H9 (cell line): ENCODE data around the gene TGFA. TPM values are rescaled to one million over a fixed set of nuclear protein-coding genes. Genes with fewer than 3 reads are reported as not detected.

Experiments
- DNase-seq: peaks from one replicate; pipeline ENCODE4 v3.0.0-alpha.2; 2017
- H2AFZ ChIP-seq: one replicate; pipeline ENCODE4 v1.6.1; 2013; ENCODE audit warnings: mild to moderate bottlenecking, low read length, control low read depth, moderate library complexity
- H2AK5ac ChIP-seq: 2 replicates; pipeline ENCODE4 v1.6.1; 2013; ENCODE audit warnings: low read length, control low read depth, mixed read lengths; ENCODE audit not compliant: insufficient read length
- H2BK120ac ChIP-seq: one replicate; pipeline ENCODE4 v1.6.1; 2013; ENCODE audit warnings: low read depth, mild to moderate bottlenecking, low read length, control low read depth, inconsistent platforms; ENCODE audit not compliant: poor library complexity, severe bottlenecking
- H2BK12ac ChIP-seq: 2 replicates; pipeline ENCODE4 v1.6.1; 2013; ENCODE audit warnings: low read length, control low read depth, mixed read lengths, low read depth; ENCODE audit not compliant: insufficient read length
- H2BK15ac ChIP-seq: 2 replicates; pipeline ENCODE4 v1.6.1; 2013; ENCODE audit warnings: low read depth, low read length, control low read depth
- H2BK20ac ChIP-seq: one replicate; pipeline ENCODE4 v1.6.1; 2013; ENCODE audit warnings: low read depth, mild to moderate bottlenecking, low read length, control low read depth, inconsistent platforms; ENCODE audit not compliant: poor library complexity, severe bottlenecking
- H2BK5ac ChIP-seq: 2 replicates; pipeline ENCODE4 v1.6.1; 2013; ENCODE audit warnings: low read length, control low read depth, mixed read lengths; ENCODE audit not compliant: insufficient read length
- H3K14ac ChIP-seq: 2 replicates; pipeline ENCODE4 v1.6.1; 2013; ENCODE audit warnings: low read length, control low read depth; ENCODE audit not compliant: insufficient read depth
- H3K18ac ChIP-seq: 2 replicates; pipeline ENCODE4 v1.6.1; 2013; ENCODE audit warnings: low read depth, mild to moderate bottlenecking, mixed read lengths, low read length, control low read depth; ENCODE audit not compliant: insufficient read length
- H3K23ac ChIP-seq: 2 replicates; pipeline ENCODE4 v1.6.1; 2013; ENCODE audit warnings: low read length, control low read depth, mixed read lengths, low read depth; ENCODE audit not compliant: insufficient read length
- H3K23me2 ChIP-seq: 2 replicates; pipeline ENCODE4 v1.6.1; 2013; ENCODE audit warnings: low read depth, mild to moderate bottlenecking, mixed read lengths, low read length, control low read depth; ENCODE audit not compliant: insufficient read length, poor library complexity, severe bottlenecking
- H3K27ac ChIP-seq: 2 replicates; pipeline ENCODE4 v1.5.1; 2013; ENCODE audit warnings: low read length, control low read depth, mixed read lengths, low read depth; ENCODE audit not compliant: insufficient read length
- H3K27me3 ChIP-seq: 2 replicates; pipeline ENCODE4 v1.6.1; 2013; ENCODE audit warnings: low read length, control low read depth, inconsistent platforms; ENCODE audit not compliant: insufficient read depth
- H3K4ac ChIP-seq: 2 replicates; pipeline ENCODE4 v1.6.1; 2013; ENCODE audit warnings: low read depth, mild to moderate bottlenecking, control low read depth, inconsistent platforms, low read length, moderate library complexity
- H3K4me1 ChIP-seq: 2 replicates; pipeline ENCODE4 v1.6.1; 2013; ENCODE audit warnings: low read length, control low read depth, inconsistent platforms; ENCODE audit not compliant: insufficient read depth
- H3K4me2 ChIP-seq: 2 replicates; pipeline ENCODE4 v1.6.1; 2013; ENCODE audit warnings: low read length, control low read depth, mixed read lengths; ENCODE audit not compliant: insufficient read length, insufficient read depth
- H3K56ac ChIP-seq: 2 replicates; pipeline ENCODE4 v1.6.1; 2013; ENCODE audit warnings: low read depth, mild to moderate bottlenecking, mixed read lengths, low read length, control low read depth; ENCODE audit not compliant: insufficient read length
- H3K79me1 ChIP-seq: 2 replicates; pipeline ENCODE4 v1.6.1; 2013; ENCODE audit warnings: low read depth, mild to moderate bottlenecking, moderate library complexity, low read length, control low read depth, inconsistent platforms; ENCODE audit not compliant: insufficient read depth, poor library complexity, severe bottlenecking
- H3K79me2 ChIP-seq: 2 replicates; pipeline ENCODE4 v1.6.1; 2013; ENCODE audit warnings: low read length, control low read depth, inconsistent platforms; ENCODE audit not compliant: insufficient read depth
- H3K9ac ChIP-seq: 2 replicates; pipeline ENCODE4 v1.6.1; 2013; ENCODE audit warnings: low read length, control low read depth, mixed read lengths; ENCODE audit not compliant: insufficient read length; ENCODE audit errors: extremely low read depth
- H3K9me3 ChIP-seq: one replicate; pipeline ENCODE4 v1.6.1; 2013; ENCODE audit warnings: low read depth, low read length, inconsistent platforms; ENCODE audit not compliant: control insufficient read depth
- H3T11ph ChIP-seq: one replicate; pipeline ENCODE4 v1.6.1; 2013; ENCODE audit warnings: mild to moderate bottlenecking, low read length, control low read depth, inconsistent platforms
- H4K20me1 ChIP-seq: one replicate; pipeline ENCODE4 v1.6.1; 2013; ENCODE audit not compliant: control insufficient read depth, insufficient read length, insufficient read depth
- H4K5ac ChIP-seq: 2 replicates; pipeline ENCODE4 v1.6.1; 2013; ENCODE audit warnings: low read depth, mild to moderate bottlenecking, mixed read lengths, low read length, control low read depth; ENCODE audit not compliant: insufficient read length
- H4K8ac ChIP-seq: replicated peaks from 2 replicates; pipeline ENCODE4 v1.6.1; 2013; ENCODE audit warnings: low read length, control low read depth, mixed read lengths, low read depth; ENCODE audit not compliant: insufficient read length
- H4K91ac ChIP-seq: 2 replicates; pipeline ENCODE4 v1.6.1; 2013; ENCODE audit warnings: low read depth, mild to moderate bottlenecking, moderate library complexity, mixed read lengths, low read length, control low read depth; ENCODE audit not compliant: insufficient read length
- H3K27ac Mint-ChIP-seq, 3 experiments: 2 replicates in 2 of 3; 3 replicates in 1 of 3; pipeline ENCODE4 v1.8.0; 2020 to 2021; ENCODE audit warnings: mixed read lengths in 3 of 3, mild to moderate bottlenecking in 1 of 3, moderate library complexity in 1 of 3
- H3K27me3 Mint-ChIP-seq: 2 replicates; pipeline ENCODE4 v1.8.0; 2021; ENCODE audit warnings: low read depth, mild to moderate bottlenecking, moderate library complexity, mixed read lengths
- H3K36me3 Mint-ChIP-seq, 3 experiments: 2 replicates in 2 of 3; 3 replicates in 1 of 3; pipeline ENCODE4 v1.8.0; 2020 to 2021; ENCODE audit warnings: low read depth in 3 of 3, mixed read lengths in 3 of 3; ENCODE audit not compliant: insufficient read depth in 1 of 3
- H3K4me1 Mint-ChIP-seq, 2 experiments: 2 replicates each; pipeline ENCODE4 v1.8.0; 2020; ENCODE audit warnings: mixed read lengths in 2 of 2
- H3K4me3 Mint-ChIP-seq, 2 experiments: 2 replicates in 1 of 2; 3 replicates in 1 of 2; pipeline ENCODE4 v1.8.0; 2020 to 2021; ENCODE audit warnings: mild to moderate bottlenecking in 2 of 2, mixed read lengths in 2 of 2, moderate library complexity in 1 of 2
- H3K9me3 Mint-ChIP-seq, 2 experiments: 2 replicates in 1 of 2; 3 replicates in 1 of 2; pipeline ENCODE4 v1.8.0; 2020; ENCODE audit warnings: mild to moderate bottlenecking in 2 of 2, mixed read lengths in 2 of 2, moderate library complexity in 1 of 2
- WGBS: extraction: QIAGEN DNeasy Blood & Tissue Kit; methylation state at CpG from one replicate; pipeline ENCODE4 v1.1.7; 2013; ENCODE audit warnings: missing lambda C conversion rate, low lambda C conversion rate, mixed read lengths; ENCODE audit not compliant: insufficient read length; ENCODE audit errors: extremely low coverage; 5-methylcytosine and 5-hydroxymethylcytosine counted together
- total RNA-seq: library from RNA; stranded (reverse); gene quantifications from 2 replicates; pipeline ENCODE4 v1.2.1, GENCODE V29; 2021
- TF ChIP-seq, protein P1 (sequence below): fragments of 200-600 bp; sonication (generic); conservative IDR thresholded peaks from 3 replicates; pipeline ENCODE4 v1.8.0; 2021; ENCODE audit warnings: antibody characterized with exemption, mild to moderate bottlenecking

The TGFA gene
- total RNA-seq, 1 experiment from 2014 or later = 3.3 TPM

DNA sequence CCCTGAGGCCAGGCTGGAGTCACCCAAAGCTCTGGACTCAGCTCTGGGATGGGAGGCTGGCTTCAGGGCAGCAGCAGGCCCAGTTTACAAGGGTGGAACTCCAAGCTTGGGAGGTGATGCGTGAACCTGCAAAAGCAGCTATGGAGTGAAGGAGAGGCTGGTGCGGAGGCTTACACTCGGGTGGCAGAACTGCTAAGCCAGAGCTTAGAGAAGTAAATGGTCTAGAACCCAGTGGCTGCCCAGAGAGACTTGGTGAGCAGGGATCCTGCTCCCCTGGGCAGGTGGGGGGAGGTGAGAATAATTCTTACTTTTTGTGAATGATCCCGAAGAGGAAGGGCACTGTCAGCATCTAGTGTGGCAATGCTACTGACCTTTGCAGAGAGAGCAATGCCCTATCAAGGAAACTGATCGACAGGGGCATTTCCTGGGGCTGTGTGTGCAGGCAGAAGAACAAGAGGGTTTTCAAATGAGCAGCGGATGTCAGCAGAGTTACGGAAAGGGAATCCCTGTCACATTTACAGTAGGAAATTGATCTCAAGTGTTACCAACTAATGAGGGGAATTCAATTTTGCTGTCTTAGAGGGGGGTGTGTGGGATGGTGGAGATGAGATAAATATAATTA is 80.4 kb downstream of the TGFA start:
- Histone ChIP-seq H3K9me3 (no peaks in the 10 kb centered on the region), H3K79me2 (no peaks in the 10 kb centered on the region), H4K91ac (no peak overlapping the region), H2BK120ac (no peak overlapping the region), H4K20me1 (no peaks in the 10 kb centered on the region), H4K5ac (no peak overlapping the region), H2BK15ac (no peak overlapping the region), H2BK20ac (no peak overlapping the region), H2BK5ac (no peak overlapping the region), H3K4me2 (no peak overlapping the region), H3K14ac (no peak overlapping the region), H3K27ac (no peak overlapping the region), H3K27me3 (no peaks in the 10 kb centered on the region), H2AFZ (no peak overlapping the region), H3K9ac (no peak overlapping the region), H2AK5ac (no peak overlapping the region), H3K23ac (no peak overlapping the region), H3K4ac (no peak overlapping the region), H3K18ac (peak overlapping the region; percentile 25), H3K4me1 (peaks cover 4% of the 10 kb centered on the region; the same call in 1 of the 2 replicates), H2BK12ac (no peak overlapping the region), H3T11ph (no peak overlapping the region), H3K79me1 (no peaks in the 10 kb centered on the region), H4K8ac (no peak overlapping the region), H3K23me2 (no peaks in the 10 kb centered on the region), H3K56ac (no peak overlapping the region)
- Mint-ChIP-seq H3K27ac (peak overlapping the region in 1 of 3 experiments; percentile 81; a peak in 1 of 7 replicates), H3K4me3 (no peak overlapping the region), H3K4me1 (peaks cover 28 to 29% of the 10 kb centered on the region in 2 experiments), H3K9me3 (no peaks in the 10 kb centered on the region), H3K36me3 (no peaks in the 10 kb centered on the region), H3K27me3 (no peaks in the 10 kb centered on the region; the same call in none of the 2 replicates)
- no peak for DNase-seq
- TF ChIP-seq, protein P1, sequence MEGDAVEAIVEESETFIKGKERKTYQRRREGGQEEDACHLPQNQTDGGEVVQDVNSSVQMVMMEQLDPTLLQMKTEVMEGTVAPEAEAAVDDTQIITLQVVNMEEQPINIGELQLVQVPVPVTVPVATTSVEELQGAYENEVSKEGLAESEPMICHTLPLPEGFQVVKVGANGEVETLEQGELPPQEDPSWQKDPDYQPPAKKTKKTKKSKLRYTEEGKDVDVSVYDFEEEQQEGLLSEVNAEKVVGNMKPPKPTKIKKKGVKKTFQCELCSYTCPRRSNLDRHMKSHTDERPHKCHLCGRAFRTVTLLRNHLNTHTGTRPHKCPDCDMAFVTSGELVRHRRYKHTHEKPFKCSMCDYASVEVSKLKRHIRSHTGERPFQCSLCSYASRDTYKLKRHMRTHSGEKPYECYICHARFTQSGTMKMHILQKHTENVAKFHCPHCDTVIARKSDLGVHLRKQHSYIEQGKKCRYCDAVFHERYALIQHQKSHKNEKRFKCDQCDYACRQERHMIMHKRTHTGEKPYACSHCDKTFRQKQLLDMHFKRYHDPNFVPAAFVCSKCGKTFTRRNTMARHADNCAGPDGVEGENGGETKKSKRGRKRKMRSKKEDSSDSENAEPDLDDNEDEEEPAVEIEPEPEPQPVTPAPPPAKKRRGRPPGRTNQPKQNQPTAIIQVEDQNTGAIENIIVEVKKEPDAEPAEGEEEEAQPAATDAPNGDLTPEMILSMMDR = no peak
- no CpG with 5 or more reads among the region's 7 CpGs for WGBS
